OCI-LY1 (cell line): ENCODE measurements around the gene ZCCHC17.

Experiments used
- CTCF ChIP-seq: fragments of 200-600 bp; sonication (generic), shearing (Covaris generic); IDR thresholded peaks from 2 replicates; pipeline ENCODE4 v1.5.1; 2017; ENCODE audit warnings: mild to moderate bottlenecking, antibody characterized with exemption, low read length, moderate library complexity, mixed read lengths
- EZH2 ChIP-seq: fragments of 200-600 bp; sonication (generic), shearing (Covaris generic); IDR thresholded peaks from 2 replicates; pipeline ENCODE4 v1.8.0; 2017; ENCODE audit warnings: borderline replicate concordance, mixed run types, mild to moderate bottlenecking, antibody characterized with exemption, low read length, moderate library complexity, mixed read lengths

- TF ChIP-seq EZH2 (no peak), CTCF (no peak)
Observed at GRCh38 chr1:31397360-31398095, 100.7 kb downstream of the ZCCHC17 start.
